ENCODE data around the gene SETD1A.
"Not testable (repeated sequence)": the region's sequence is repeated elsewhere in the genome, so short reads cannot be mapped to it uniquely, and the experiment has no call there.

SETD1A gene

GRCh38 chr16:30929167-30929566, 28.4 kb upstream of the SETD1A start:
- DNase-seq (ENCODE audit: low spot score): no peak

GRCh38 chr16:30930160-30930571, 27.4 kb upstream of the SETD1A start:
- no peak for DNase-seq (ENCODE audit: low spot score)

- no peak for DNase-seq (ENCODE audit: low spot score)
These were observed 26.4 kb upstream of the SETD1A start for GRCh38 chr16:30931068-30931650.

GRCh38 chr16:30934827-30935557, 22.6 kb upstream of the SETD1A start:
- DNase-seq (ENCODE audit: low spot score): peak; percentile 73

- DNase-seq (ENCODE audit: low spot score): no peak
These were observed 19.9 kb upstream of the SETD1A start for GRCh38 chr16:30937692-30938091.

GRCh38 chr16:30939571-30939970, 18.0 kb upstream of the SETD1A start:
- not testable (repeated sequence) for DNase-seq (ENCODE audit: low spot score)

- DNase-seq (ENCODE audit: low spot score): peak; percentile 88
These were observed 15.7 kb upstream of the SETD1A start for GRCh38 chr16:30941600-30942425.

- DNase-seq (ENCODE audit: low spot score): no peak
These were observed 15.1 kb upstream of the SETD1A start for GRCh38 chr16:30942426-30942806.

GRCh38 chr16:30944352-30944751, 13.2 kb upstream of the SETD1A start:
- no peak for DNase-seq (ENCODE audit: low spot score)

- no peak for DNase-seq (ENCODE audit: low spot score)
These were observed 10.6 kb upstream of the SETD1A start for GRCh38 chr16:30946671-30947540.

GRCh38 chr16:30947541-30947858, 10.1 kb upstream of the SETD1A start:
- DNase-seq (ENCODE audit: low spot score): no peak

- DNase-seq (ENCODE audit: low spot score): peak; percentile 97
These were observed 9.5 kb upstream of the SETD1A start for GRCh38 chr16:30947859-30948666.

- peak; percentile 77 for DNase-seq (ENCODE audit: low spot score)
These were observed 8.6 kb upstream of the SETD1A start, which contains the start of gene ORAI3 for GRCh38 chr16:30948667-30949649. Gene ORAI3, plus strand, starts transcription at chr16:30949068. Its CDS starts 222 bp downstream, at chr16:30949290.

- DNase-seq (ENCODE audit: low spot score): peak; percentile 76
These were observed 7.7 kb upstream of the SETD1A start for GRCh38 chr16:30949650-30950515.

- DNase-seq (ENCODE audit: low spot score): no peak
These were observed 7.0 kb upstream of the SETD1A start for GRCh38 chr16:30950516-30951065.

GRCh38 chr16:30951193-30951592, 6.4 kb upstream of the SETD1A start:
- no peak for DNase-seq (ENCODE audit: low spot score)

- no peak for DNase-seq (ENCODE audit: low spot score)
These were observed 5.8 kb upstream of the SETD1A start for GRCh38 chr16:30951750-30952149.

GRCh38 chr16:30953111-30953510, 4.4 kb upstream of the SETD1A start:
- no peak for DNase-seq (ENCODE audit: low spot score)
